GM12801 (cell line): ENCODE results near the gene TBATA.

Experiments
- TF ChIP-seq, protein P1 (sequence below): IDR thresholded peaks from one replicate; pipeline ENCODE4 v1.5.1; 2011; ENCODE audit warnings: control low read depth; ENCODE audit not compliant: insufficient read length; ENCODE audit errors: extremely low read depth

The TBATA gene

GRCh38 chr10:70772627-70773026 is 12.6 kb downstream of the TBATA start:
- TF ChIP-seq, protein P1, sequence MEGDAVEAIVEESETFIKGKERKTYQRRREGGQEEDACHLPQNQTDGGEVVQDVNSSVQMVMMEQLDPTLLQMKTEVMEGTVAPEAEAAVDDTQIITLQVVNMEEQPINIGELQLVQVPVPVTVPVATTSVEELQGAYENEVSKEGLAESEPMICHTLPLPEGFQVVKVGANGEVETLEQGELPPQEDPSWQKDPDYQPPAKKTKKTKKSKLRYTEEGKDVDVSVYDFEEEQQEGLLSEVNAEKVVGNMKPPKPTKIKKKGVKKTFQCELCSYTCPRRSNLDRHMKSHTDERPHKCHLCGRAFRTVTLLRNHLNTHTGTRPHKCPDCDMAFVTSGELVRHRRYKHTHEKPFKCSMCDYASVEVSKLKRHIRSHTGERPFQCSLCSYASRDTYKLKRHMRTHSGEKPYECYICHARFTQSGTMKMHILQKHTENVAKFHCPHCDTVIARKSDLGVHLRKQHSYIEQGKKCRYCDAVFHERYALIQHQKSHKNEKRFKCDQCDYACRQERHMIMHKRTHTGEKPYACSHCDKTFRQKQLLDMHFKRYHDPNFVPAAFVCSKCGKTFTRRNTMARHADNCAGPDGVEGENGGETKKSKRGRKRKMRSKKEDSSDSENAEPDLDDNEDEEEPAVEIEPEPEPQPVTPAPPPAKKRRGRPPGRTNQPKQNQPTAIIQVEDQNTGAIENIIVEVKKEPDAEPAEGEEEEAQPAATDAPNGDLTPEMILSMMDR = no peak

DNA sequence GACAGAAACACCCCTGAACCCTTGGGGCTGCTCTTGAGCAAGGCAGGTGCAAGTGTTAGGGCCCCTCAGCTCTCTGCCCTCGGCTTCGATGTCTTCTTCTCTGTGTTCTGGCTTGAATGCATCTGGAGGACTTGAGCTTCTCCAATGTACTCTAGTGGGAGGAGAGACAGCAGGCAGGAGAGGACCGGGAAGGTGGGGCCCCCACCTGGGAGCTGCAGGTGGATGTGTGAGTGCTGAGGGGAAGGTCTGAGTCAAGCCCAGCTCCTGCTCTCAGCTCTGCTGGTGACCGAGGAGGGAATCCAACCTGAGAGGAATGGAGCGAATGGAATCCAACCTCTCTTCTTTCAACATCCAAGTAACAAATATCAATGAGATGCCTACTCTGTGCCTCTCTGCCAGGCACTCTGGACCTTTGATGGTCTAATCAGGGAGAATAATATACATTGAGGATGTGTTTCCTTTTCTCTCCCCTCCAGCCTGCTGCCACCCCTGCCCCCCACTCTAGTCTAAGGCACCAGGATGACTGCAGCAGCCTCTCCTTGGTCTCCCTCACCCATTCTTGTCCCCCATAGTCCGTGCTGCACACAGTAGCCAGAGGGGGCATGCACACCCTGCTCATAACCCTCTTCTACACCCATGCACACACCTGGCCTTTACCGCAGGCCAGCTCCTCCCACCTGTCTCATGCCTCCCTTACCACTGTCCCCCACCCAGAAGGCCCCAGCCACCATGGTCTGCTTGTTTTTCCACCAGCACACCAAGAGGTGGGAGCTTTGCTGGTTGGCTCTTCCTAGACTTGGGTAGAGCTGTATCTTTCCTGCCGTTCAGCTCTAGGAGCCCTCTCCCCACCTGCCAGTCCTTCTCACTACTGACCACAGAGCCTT is 13.6 kb downstream of the TBATA start:
- TF ChIP-seq, protein P1 = no peak

DNA sequence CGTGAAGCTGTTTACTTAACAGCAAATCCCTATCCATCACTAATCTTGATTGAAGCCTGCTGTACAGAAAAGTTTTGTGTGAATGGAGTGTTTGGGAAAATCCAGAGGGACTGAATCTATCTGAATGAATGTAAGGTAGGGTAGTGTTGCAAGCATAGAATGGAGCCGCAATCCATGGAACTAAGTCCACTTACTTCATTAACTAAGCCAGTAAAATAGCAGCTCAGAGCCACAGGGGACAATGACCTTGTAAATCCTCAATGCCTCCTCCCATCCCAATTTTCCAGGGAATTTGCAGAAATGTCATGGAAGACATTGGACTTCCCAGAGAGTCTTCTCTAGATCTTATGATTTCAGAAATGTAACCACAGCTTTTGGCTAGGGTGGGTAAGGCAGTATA is 15.2 kb downstream of the TBATA start:
- TF ChIP-seq, protein P1 = no peak

GRCh38 chr10:70769121-70769520 is 16.1 kb downstream of the TBATA start:
- TF ChIP-seq, protein P1 = no peak

- TF ChIP-seq, protein P1 = no peak
Measured at GRCh38 chr10:70765794-70766594, 19.2 kb downstream of the TBATA start.

- TF ChIP-seq, protein P1 = no peak
Measured at GRCh38 chr10:70763567-70763966, 21.6 kb downstream of the TBATA start.

DNA sequence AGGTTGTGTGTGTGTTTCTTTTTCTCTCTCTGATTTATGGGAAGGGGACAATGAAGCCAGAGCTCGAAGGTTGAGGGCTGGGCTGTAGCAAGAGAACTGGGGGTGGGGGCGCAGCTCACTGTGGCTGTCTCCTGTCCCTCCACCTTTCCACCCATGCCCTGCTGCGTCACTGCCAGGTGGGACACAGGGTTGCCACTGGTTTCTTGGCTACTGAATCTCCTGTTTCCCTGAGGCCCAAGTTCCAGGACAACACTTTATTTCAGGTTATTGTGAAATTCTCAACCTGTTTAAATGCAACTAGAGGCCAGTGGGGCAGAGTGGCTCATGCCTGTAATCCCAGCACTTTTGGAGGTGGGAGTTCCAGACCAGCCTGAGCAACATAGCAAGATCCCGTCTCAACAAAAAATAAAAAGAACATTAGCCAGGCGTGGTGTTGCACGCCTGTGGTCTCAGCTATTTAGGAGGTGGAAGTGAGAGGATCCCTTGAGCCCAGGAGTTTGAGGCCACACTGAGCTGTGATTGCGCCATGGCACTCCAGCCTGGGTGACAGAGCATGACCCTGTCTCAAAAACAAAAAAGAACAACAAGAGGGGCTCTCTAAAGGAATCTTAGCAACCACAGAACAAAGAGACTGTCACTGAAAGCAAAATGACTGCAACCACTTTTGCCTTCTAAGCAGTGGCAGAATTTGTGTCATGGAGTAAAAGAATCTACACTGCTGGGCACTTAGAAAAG is 22.6 kb downstream of the TBATA start:
- TF ChIP-seq, protein P1 = no peak
